T-helper 9 cell (primary cell): ENCODE results near the gene ABCC9.

ENCODE experiments used
- DNase-seq: peaks from one replicate; pipeline ENCODE4 v3.0.0-alpha.2; 2020

Gene ABCC9

DNA sequence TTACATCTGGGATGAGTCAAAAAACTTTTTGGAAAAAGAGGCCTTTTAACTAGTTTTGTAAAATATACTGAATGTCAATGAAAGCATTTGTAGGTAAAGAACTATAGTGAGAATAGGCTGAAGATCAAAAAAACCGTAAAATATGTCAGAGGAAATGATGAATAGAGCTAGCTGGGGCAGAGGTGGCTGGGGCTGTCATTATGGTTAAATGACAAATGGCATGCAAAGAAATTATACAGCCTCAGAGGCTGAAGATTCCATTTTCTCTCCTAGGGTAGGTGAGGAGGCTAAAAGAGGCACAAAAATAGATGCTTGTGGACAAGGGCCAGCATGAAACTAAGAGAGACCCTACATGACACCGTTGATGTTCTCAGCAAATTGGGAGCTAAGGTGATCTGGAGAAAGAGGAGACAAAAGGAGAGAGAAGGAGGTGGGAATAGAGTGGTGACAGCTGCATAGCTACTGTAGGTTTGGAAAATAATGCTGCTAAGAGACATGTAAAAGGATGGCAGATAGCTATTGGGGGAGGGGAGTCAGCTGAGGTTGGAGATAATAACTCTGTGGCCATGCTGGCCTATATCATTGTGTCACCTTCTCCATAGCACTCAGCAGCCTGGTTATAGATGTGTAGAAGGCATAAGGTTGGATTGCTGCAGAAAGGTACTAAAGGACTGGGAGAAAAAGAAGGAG, 63.8 kb downstream of the ABCC9 start:
- DNase-seq: no peak

DNA sequence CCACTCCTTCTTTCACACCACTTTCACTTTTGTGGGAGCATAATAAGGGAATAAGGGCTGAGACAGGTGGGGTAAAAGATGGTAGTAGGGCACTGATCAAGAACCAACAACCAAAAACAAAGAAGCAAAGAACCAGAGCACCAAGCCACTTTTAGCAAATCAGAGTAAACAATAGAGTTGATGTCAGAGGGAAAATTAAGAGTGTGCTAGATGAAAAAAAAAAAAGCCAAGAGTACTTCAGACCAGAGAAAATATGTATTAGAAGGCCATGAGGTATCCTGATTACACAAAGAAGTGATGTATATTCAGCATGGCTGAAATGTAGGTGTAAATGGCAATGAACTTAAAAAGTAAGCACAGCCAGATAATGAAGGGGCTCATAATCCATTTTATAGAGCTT, 75.4 kb downstream of the ABCC9 start:
- DNase-seq: no peak

DNA sequence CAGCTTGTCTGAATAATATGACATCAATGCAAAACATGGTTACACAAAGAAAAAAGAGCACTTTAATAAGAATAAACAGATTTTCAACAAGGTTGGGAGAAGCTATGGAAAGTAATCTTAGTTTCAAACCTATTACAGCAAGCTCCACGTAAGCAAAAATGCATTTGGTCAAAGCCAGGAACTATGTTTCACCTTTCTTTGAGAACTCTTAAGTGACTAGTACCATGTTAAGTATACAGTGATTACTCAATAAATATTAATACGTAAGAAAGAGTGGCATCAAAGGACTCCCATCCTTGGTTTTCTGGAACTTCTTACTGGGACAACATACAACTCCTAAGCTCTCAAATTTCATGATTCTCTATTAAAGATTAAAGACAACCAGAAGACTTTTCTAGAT, 80.7 kb downstream of the ABCC9 start:
- no peak for DNase-seq

DNA sequence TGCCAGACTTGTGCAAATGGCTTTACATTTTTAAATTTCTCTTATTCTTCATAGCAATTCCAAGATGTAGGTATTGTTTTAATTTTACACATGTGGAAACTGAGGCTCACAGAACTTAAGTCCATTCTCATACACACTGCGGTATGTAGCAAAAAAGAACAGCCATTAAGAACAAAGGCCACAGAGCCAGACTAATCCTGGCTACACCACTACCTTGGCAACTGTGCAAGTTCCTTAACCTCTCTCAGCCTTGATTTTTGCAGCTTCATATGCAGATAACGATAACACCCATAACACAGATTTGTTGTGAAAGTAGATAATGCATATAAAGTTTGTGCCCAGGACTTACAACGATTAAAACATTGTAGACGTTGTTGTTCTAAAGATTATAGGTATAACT, 81.1 kb downstream of the ABCC9 start:
- no peak for DNase-seq

DNA sequence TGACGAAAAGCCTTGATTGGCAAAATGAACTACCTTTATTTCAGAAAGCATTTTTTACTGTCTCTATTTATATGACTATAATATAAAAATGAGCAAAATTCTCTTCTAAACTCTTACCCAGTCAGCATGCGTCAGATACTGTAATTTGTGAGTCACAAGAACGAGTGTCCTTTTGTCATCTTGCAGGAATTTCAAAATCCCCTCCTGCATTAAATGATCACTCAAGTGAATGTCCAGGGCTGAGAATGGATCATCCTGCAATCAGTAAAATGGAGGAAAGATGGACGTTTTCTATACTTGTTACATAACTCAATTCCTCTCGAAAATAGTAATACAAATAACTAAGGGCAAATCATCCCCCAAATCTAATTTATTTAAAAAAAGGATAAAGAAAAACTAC, 89.0 kb downstream of the ABCC9 start:
- no peak for DNase-seq

DNA sequence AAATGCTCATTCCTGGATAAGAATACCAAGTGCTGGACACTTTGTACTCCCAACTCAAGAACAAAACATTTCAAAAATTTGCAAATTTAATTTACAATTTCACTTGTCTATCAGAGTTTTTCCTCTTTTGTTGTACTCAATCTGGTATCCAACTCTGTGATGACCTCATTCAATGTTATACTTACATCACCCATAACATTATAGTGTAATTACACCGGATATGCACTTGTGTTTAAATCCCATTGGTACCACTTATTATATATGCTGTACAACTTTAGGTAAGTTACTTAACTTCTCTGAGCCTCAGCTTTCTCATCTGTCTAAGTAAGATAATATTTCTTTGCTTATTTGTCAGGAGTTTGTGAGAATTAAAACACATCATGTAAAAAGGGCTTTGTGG, 90.1 kb downstream of the ABCC9 start:
- no peak for DNase-seq

DNA sequence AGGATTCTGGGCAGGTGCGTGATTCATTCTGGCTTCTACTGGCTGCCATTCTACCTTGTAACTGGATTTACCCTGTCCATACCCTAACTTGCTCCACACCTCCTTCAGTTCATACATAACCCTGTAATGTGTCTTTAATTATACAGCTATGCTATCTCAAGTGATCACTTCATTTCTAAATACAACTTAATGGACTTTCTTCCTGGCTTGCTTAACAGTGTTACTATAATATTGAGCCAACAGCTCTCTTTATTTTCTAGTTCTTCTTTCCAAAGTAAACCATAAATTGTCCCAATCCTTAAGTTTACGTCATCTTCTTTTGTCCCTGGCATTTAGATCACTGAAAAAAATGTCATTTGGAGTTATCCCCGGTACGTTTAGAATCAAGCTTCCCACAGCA, 90.8 kb downstream of the ABCC9 start:
- no peak for DNase-seq

DNA sequence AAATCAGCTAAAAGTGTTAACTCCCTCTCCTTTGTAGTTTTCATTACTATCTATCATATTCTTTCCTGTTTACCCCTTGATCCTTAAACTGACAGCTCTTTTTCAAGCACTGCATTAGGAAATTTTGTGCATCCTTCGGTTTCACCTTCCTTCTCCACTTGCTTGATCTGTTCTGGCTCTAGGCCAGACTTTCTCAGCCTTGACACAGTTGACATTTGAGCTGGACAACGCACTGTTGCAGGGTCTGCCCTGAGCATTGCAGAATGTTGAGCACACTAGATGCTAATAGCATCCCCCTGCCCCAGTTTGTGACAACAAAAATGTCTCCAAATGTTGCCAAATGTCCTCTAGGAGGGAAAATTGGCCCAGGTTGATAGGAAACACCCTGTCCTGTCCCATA, 91.3 kb downstream of the ABCC9 start:
- no peak for DNase-seq

DNA sequence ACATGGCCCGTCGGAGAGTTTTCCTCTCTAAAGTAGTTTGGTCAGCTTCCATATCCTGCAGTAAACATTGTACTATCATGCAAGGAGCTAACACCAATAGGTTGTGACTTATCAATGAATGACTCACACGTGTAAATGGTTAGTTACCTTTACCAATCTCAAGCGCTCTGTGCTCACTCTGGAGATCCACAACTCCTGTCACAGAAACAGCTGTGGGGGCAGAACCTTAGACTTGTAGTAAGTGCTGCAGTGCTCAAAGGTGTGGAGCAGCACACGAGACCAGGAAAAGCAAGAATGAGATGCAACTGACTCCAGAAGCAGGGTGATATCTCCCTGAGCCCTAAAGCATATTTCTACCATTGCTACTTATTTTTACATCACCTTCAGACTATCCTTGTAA, 93.0 kb downstream of the ABCC9 start:
- no peak for DNase-seq

DNA sequence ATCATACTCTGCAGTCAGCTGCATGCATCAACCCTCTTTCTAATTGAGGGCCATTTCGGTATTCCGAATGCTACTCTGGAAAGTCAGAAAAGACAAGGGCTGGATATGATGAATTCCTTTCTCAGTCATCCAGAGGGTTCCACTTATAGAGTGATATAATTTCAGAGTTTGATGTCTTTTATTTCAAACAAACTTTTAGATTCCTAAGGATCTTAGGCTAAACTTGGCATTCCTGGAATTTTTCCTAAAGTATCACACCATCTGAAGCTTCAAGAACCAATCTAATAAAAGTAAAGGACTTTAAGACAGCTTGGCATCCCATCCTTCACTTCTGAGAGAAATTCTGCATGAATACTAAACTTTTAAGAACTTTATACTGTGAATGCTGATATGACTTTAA, 97.4 kb downstream of the ABCC9 start:
- no peak for DNase-seq

DNA sequence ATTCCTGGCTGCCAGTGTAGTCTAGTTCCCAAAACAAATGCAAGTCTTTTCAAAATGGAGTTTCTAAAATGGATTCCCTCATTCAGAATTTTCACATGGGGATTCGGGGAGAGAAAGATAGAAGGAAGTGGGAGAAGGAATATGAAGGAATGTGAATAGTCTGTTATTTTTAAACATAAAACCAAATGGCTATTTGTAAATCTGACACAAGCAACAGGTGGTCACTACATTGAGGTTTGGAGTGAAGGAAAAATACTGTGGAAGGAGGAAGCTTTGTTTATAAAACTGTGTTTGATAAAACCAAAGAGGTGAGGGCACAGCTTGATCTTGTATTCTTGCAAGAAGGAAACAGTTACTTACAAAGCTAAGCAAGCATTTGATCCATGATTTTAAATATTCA, 101.5 kb downstream of the ABCC9 start:
- no peak for DNase-seq

DNA sequence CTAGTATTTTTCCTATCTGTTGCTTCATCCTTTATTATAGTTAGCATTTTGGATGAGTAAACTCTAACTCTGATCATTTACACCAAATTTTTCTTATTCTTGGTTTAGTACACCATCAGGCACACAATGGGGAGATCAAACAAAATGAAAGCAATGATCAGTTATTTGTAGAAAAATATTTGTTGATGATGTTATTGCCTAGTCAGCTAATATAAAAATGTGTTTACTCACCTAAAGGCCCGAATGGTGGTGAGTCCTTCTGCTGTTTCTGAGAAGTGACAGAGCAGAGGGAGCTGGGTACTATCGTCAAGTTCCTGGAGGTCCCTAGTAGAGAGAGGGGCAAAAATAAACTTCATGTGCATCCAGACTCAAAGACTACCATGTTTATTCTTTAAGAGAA, 103.4 kb downstream of the ABCC9 start:
- DNase-seq: no peak

DNA sequence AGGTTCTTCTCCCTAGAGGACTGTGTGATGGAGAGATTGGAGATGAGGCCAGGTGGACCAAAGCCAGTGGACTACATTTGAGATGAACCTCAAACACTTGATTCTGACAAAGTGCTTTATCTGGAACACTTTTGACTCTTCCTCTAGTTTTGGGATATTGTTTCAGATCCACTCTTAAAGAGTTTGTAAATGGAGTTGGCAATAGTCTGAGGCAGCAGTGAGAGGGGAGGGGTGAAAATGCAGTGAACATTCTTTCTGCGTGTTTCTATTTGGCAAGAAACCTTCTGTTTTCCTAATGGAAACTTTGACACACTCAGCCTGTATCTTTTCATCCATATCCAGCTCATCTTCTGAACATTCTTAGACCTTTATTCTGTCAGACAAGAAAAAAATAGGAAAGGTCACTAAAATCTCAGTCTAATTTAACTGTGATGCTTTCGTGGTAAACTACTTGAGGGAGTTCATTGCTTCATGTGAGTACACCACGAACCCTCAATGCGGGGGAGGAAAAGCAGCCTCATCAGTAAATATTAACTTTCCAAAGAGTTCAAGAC, 109.4 kb downstream of the ABCC9 start:
- no peak for DNase-seq

DNA sequence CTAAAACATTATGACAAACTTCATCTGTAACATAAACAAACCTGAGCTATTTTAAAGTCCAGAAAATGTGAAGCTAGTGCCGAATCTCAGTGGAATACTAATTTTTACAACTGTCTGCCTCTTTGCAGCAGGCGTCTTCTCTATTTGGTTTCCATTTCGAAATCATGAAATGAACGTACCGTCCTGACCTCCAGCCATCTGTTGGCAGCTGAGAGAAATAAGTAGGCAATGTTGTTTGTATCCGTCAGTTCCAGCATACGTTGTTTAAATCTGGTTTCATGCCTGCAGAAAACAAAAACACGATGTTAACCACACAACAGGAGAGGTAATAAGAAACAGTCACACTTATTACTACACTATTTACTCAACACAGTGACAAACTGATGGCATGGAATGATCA, 112.4 kb downstream of the ABCC9 start:
- DNase-seq: no peak

DNA sequence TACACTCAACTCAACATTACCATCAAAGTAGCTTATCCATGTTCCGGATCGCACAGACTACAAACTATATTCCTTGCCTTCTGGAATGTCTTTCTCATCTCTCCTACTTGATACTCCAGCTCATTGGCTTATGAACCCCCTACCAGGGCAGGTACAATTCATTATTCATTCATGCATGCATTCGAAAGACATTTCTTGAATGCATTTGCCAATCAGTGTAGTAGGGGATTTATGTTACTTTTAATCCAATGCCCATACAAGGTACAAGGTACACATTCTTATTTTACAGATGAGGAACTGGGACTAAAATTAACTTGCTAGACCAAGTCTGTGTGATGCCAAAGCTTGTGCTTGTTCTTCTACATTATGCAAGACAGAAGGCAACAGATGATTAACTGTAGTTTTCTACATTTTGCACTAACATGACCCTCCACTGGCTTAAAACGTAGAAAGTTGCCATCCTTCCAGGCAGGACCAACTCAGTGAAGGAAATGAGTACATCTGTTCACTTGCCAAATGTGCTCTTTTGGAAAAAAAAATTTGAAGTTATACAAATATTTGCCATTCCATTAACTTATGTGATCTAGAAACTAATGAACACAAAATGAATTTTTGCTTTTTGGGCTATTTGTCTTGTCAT, 113.0 kb downstream of the ABCC9 start:
- DNase-seq: no peak

DNA sequence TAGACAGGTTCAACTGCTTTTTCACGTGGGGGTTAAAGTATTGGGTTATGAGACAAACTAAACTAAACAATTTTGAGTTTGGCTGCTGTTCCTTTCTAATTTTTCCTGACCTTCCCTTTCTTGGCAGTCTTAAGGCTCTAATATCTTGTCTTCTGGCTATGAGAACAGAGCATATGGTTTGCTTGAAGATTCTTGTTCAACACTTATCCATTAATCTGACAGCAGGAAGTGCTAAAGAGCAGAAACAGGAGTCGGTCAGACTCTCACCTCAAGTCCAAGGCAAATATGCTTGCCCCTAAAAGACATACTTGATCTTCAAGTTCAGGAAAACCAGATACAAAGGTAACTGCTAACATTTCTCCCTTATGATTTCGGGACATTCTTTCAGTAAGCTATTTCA, 114.1 kb downstream of the ABCC9 start:
- no peak for DNase-seq

DNA sequence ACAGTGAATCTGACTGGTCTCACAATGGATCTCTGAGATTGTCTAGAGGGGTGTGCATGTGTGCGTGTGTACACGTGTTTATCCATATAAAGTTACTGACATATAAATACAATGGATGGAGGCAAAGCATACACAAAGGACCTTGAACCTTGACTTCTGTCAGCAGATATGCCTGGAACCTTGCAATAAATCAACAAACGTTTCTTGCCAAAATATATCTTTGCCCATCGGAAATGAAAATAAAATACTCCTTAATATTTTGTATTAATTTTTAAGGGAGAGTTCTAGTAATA, 114.7 kb downstream of the ABCC9 start:
- DNase-seq: no peak

DNA sequence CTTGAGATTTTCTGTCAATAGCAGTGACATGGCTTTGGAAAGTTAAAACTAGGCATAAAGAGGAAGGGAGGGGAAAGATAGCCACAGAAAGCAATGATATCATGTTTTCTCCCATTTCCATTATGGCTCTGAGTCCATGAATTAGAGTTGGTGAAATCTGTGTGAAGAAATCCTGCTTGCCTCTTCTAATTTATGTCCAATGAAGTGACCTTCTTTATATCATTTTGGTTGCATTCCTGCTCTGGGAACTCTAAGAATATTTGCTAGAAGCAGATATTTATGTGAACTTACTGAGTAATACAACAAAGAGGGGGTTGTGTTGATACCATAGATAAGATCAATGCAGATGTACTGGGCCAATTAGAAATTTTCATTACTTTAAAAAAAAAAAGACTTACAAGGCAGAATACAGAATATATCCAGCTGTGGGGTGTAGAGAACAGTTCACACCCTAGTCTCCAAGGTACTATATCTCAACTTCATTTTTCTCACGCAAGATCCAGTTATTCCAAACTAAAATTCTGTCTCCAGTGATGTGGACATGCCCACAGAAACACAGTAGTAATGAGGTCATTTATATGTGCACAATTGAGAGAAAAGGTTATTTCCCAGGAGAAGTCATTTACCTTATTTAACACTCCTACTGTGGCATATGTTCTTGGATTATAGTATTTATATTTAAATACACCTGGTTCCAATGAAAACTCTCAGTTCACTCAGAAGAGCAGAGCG, 115.2 kb downstream of the ABCC9 start:
- no peak for DNase-seq

DNA sequence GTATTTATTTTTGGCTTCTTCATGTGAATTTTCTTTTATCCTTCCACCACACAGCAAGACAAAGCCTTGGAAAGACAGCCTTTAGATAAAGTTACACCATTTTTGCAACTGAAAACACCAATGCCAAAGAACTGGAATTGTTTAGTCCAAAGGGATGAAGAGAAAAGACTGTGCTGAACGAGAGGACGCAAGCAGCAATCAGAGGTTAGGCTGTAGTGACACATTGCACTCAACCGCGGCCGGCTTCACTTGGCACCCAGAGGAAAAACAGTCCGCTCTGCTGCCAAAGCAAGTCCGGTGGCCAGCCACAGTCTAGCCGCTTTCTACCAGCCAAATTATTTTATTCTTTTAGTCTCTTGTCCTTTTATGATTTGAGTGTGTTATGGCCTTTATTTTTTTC, 117.6 kb downstream of the ABCC9 start:
- DNase-seq: no peak

DNA sequence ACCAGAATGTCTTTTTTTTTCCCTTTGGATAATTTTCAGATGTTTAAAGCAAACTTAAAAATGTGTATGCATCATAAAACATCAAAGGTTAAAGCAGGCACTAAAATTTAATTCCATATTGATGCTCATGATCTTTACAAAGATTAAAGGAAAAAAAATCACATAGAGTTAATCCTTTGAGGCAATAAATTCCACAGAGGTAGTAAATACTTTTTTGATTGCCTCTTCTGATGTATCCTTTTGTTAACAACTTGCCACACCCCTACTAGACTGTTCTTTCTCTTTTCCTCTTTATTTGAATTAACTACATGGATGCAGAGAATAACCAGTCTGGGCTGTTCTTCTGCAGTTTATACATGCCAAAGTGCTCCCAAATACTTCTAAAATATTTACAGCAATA, 121.5 kb downstream of the ABCC9 start:
- no peak for DNase-seq

DNA sequence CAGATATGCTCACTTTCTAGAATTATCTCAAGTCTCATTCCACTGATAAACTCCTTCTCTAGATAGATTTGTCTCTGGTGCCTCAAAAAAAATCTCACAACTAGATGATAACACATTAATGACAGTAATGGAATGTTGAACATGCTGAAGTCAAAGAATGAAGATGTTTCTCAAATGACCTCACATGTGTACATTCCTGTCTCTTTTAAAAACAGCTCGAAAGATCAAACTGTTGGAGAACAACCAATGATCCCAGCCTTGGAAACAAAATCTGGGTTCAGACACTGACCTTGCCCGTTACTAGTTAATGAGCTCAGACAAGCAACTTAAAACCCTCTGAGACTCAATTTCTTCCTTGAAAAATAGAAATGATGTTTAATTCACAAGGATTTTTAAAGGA, 122.0 kb downstream of the ABCC9 start:
- no peak for DNase-seq

DNA sequence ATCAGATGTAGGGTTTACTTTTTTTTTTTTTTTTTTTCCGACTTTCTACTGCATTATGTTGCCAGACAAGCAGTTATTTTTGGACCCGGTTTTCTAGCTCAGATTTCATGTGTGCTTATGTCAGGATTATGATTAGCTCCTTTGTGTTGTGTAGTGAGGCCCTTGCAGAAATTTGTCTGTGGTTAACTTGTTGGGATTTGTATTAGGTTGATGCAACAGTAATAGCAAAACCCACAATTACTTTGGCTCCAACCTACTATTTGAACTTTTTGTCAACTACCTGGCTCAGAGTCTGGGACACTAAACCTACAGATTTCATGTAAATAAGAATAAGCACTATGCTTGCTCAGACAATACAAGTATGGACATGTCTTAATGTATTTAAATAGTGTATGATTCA, 122.6 kb downstream of the ABCC9 start:
- no peak for DNase-seq

DNA sequence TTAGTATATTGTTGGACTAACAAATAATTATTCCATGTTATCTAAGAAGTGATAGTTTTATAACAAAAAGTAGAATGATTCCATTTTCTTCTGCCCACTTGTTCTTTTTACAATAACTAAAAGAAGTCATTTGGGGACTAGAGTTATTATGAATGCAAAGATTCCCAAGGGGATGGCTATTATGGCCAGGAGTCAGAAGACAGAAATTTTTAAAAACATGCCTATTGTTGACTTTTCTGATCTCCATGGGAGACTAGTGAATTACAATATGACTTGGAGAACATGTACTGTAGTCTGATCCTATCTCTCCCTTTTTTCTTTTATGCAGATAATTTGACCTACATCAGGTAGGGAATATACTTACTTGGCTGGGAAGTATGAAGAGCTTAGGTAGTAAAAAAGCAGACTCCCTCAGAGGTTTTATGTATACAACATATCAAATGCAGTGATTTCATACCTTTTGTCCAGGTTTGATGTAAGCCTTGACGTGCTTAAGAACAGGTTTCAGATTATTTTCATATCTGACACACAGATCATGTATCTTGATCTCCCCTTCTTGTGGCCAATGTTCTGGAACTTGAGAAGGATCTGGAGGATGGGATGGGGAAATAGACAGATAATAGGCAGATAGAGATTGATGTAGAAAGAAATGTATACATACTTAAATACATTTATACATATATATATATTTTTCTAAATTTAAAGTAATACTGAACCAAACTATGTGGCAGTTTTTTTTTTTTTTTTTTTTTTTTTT, 125.7 kb downstream of the ABCC9 start:
- DNase-seq: no peak

DNA sequence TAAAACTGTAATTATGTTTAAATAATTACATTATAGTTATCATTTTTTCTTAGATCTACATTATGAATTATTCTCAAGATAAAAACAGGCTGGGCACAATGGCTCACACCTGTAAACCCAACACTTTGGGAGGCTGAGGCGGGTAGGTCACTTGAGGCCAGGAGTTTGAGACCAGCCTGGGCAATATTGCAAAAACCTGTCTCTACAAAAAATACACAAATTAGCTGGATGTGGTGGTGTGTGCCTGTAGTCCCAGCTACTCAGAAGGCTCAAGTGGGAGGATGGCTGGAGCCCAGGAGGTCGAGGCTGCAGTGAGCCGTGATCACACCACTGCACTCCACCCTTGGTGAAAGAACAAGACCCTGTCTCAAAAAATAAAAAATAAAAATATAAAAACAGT, 126.4 kb downstream of the ABCC9 start:
- no peak for DNase-seq
